ENCODE results near the gene GRID2. TPM values are rescaled to one million over a fixed set of nuclear protein-coding genes. Genes with fewer than 3 reads are reported as not detected.

GRID2 gene
- total RNA-seq, 2 donors from 2014 or later: 27.3 to 40.4 TPM

DNA sequence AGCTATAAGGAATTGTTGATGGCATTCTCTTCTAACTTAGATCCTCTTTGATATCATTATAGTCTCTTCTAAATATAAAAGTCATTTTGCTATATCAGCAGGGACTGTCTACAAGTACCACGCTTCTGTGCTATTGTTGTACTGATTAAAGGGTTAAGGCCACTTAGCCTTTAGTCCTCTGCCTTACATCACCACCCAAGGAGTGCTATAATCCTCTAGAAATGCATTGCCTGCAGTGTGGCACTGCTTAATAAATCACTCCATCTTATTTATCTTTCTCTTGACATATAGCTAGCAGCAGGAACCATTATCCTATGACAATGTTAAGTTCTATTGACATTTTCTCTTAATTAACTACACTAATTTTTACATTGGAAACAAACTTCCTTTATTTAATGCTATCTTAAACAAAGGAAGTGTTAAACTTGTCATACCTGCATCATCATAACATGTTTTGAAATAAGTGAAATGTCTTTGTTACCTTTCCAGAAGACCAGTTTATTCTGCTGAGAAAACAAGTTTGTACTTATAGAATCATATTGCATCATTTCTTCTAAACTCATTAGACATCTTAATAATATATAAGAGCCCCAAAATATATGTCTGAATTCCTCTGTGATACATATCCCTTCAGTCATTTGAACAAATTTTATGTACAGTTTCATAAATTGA lies 1163.9 kb downstream of the GRID2 start:
- no peaks in the 10 kb centered on the region for H3K36me3 ChIP-seq (ENCODE audit: control insufficient read depth, insufficient read depth, low read length)
- H3K9ac ChIP-seq (ENCODE audit: extremely low read depth, low read length, poor library complexity, severe bottlenecking): no peak overlapping the region
- TF ChIP-seq, protein P1, sequence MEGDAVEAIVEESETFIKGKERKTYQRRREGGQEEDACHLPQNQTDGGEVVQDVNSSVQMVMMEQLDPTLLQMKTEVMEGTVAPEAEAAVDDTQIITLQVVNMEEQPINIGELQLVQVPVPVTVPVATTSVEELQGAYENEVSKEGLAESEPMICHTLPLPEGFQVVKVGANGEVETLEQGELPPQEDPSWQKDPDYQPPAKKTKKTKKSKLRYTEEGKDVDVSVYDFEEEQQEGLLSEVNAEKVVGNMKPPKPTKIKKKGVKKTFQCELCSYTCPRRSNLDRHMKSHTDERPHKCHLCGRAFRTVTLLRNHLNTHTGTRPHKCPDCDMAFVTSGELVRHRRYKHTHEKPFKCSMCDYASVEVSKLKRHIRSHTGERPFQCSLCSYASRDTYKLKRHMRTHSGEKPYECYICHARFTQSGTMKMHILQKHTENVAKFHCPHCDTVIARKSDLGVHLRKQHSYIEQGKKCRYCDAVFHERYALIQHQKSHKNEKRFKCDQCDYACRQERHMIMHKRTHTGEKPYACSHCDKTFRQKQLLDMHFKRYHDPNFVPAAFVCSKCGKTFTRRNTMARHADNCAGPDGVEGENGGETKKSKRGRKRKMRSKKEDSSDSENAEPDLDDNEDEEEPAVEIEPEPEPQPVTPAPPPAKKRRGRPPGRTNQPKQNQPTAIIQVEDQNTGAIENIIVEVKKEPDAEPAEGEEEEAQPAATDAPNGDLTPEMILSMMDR (conservative IDR thresholded peaks at IDR 0.05): no peak
- peaks cover 30% of the 10 kb centered on the region for H3K4me1 Mint-ChIP-seq
- no peaks in the 10 kb centered on the region for H3K27me3 ChIP-seq (ENCODE audit: control insufficient read depth, insufficient read depth, low read length, poor library complexity, severe bottlenecking)
- WGBS, 2 experiments (ENCODE audit: insufficient coverage in 1 of 2, insufficient read length in 1 of 2): 82 to 100% methylated on average over 1 of the region's 1 CpG
- H3K27me3 Mint-ChIP-seq (ENCODE audit: insufficient read depth): no peaks in the 10 kb centered on the region
- H3K9me3 Mint-ChIP-seq: no peaks in the 10 kb centered on the region
- H3K4me1 ChIP-seq (ENCODE audit: control insufficient read depth, insufficient read depth, low read length): peaks cover 8% of the 10 kb centered on the region
- no peak for DNase-seq
- no peak overlapping the region for H3K4me3 Mint-ChIP-seq
- no peaks in the 10 kb centered on the region for H3K36me3 Mint-ChIP-seq (ENCODE audit: low read depth)
- no peak overlapping the region for H3K4me3 ChIP-seq (ENCODE audit: low read length)
- H3K27ac ChIP-seq (ENCODE audit: low read depth, low read length): no peak overlapping the region
- H3K9me3 ChIP-seq (ENCODE audit: control insufficient read depth, low read length): no peaks in the 10 kb centered on the region
- H3K27ac Mint-ChIP-seq: no peak overlapping the region

DNA sequence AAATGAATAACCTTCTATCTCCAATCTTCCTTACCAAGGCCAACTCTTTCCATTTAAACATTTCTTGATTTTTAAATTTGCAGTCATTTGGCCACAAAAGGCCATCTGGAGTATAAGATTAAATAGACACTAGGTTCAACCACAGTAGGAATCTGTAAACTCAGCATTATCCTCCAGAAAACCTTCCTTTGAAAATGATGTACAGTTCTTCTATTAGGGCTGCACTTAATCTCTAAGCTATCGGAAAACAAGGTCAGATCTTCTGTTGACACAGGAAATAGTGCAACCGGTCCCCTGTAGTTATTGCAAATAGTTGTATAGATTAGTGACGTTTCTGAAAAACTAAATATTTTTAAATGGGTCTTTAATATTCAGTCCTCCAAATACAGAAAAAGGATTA lies 1165.8 kb downstream of the GRID2 start:
- no peaks in the 10 kb centered on the region for H3K27me3 Mint-ChIP-seq (ENCODE audit: insufficient read depth)
- H3K9me3 ChIP-seq (ENCODE audit: control insufficient read depth, low read length): no peaks in the 10 kb centered on the region
- TF ChIP-seq, protein P1 (conservative IDR thresholded peaks at IDR 0.05): no peak
- H3K4me3 Mint-ChIP-seq: no peak overlapping the region
- no peaks in the 10 kb centered on the region for H3K27me3 ChIP-seq (ENCODE audit: control insufficient read depth, insufficient read depth, low read length, poor library complexity, severe bottlenecking)
- no peaks in the 10 kb centered on the region for H3K36me3 Mint-ChIP-seq (ENCODE audit: low read depth)
- H3K36me3 ChIP-seq (ENCODE audit: control insufficient read depth, insufficient read depth, low read length): no peaks in the 10 kb centered on the region
- no peak overlapping the region for H3K27ac Mint-ChIP-seq
- H3K4me1 Mint-ChIP-seq: peaks cover 32% of the 10 kb centered on the region
- H3K4me3 ChIP-seq (ENCODE audit: low read length): no peak overlapping the region
- H3K9ac ChIP-seq (ENCODE audit: extremely low read depth, low read length, poor library complexity, severe bottlenecking): no peak overlapping the region
- peaks cover 8% of the 10 kb centered on the region for H3K4me1 ChIP-seq (ENCODE audit: control insufficient read depth, insufficient read depth, low read length)
- WGBS, 2 experiments (ENCODE audit: insufficient coverage in 1 of 2, insufficient read length in 1 of 2): 63 to 64% methylated on average over 3 of the region's 3 CpGs
- H3K27ac ChIP-seq (ENCODE audit: low read depth, low read length): no peak overlapping the region
- H3K9me3 Mint-ChIP-seq: no peaks in the 10 kb centered on the region
- DNase-seq: no peak

DNA sequence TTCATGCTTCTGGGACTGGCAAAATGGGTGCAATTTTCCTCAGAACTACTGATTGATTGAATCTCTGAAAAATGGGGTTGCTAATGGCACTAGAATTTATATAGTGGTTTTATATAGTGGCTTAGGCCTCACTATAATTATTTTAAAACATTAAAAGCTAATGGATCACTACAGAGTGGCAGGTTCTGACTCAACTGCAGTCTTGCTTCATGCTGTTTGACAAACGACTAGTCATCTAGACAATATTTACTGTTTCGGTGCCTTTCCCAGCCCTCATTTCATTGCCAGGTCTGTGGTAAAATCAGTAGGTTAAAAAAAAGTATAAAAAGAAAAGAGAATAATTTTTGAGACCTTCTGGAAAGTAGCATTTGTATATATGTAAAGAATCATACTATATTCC lies 1172.0 kb downstream of the GRID2 start:
- no peak for DNase-seq
- Histone ChIP-seq H3K27me3 (ENCODE audit: control insufficient read depth, insufficient read depth, low read length, poor library complexity, severe bottlenecking) (no peaks in the 10 kb centered on the region), H3K4me1 (ENCODE audit: control insufficient read depth, insufficient read depth, low read length) (no peaks in the 10 kb centered on the region), H3K4me3 (ENCODE audit: low read length) (no peak overlapping the region), H3K36me3 (ENCODE audit: control insufficient read depth, insufficient read depth, low read length) (no peaks in the 10 kb centered on the region), H3K9me3 (ENCODE audit: control insufficient read depth, low read length) (no peaks in the 10 kb centered on the region), H3K27ac (ENCODE audit: low read depth, low read length) (no peak overlapping the region), H3K9ac (ENCODE audit: extremely low read depth, low read length, poor library complexity, severe bottlenecking) (no peak overlapping the region)
- H3K27ac Mint-ChIP-seq: no peak overlapping the region
- H3K4me1 Mint-ChIP-seq: peaks cover 9% of the 10 kb centered on the region
- WGBS, 2 experiments (ENCODE audit: insufficient coverage in 1 of 2, insufficient read length in 1 of 2): 96% methylated on average over 2 of the region's 2 CpGs; no CpG with 5 or more reads in 1 of the 2 experiments
- TF ChIP-seq, protein P1 (conservative IDR thresholded peaks at IDR 0.05): no peak
- H3K36me3 Mint-ChIP-seq (ENCODE audit: low read depth): no peaks in the 10 kb centered on the region
- H3K9me3 Mint-ChIP-seq: no peaks in the 10 kb centered on the region
- H3K27me3 Mint-ChIP-seq (ENCODE audit: insufficient read depth): no peaks in the 10 kb centered on the region
- H3K4me3 Mint-ChIP-seq: no peak overlapping the region
